ENCODE measurements around the gene UMAD1.
"Not testable (repeated sequence)": the region's sequence is repeated elsewhere in the genome, so short reads cannot be mapped to it uniquely, and the experiment has no call there.

- TF ChIP-seq CTCF (IDR thresholded peaks at IDR 0.05); ZFX (IDR thresholded peaks at IDR 0.05; ENCODE audit: borderline replicate concordance): not testable (repeated sequence)
Observed at GRCh38 chr7:7679640-7680039, 39.1 kb downstream of the UMAD1 start.

All from 22Rv1 (cell line).